Melanocyte of skin (primary cell): ENCODE measurements around the gene SP4. TPM values are rescaled to one million over a fixed set of nuclear protein-coding genes. Genes with fewer than 3 reads are reported as not detected.

Experiments
- small RNA-seq, 2 donors: library from RNA; depleted of rRNA; stranded (forward); fragments of <200 nt; gene quantifications; one replicate each; pipeline ENCODE3, GENCODE V24; 2012
- total RNA-seq, 2 donors: library from RNA; depleted of rRNA; stranded (reverse); fragments of >200 nt; gene quantifications; 2 replicates each; pipeline ENCODE4 v1.2.3, GENCODE V29; 2012

Gene SP4
- 1 to 10 TPM; 2.4 to 3.0 TPM for total RNA-seq

GRCh38 chr7:21427871-21428658 lies at the start of gene SP4:
SP4 (plus strand) TSS chr7:21428083; CDS start chr7:21428252, 169 bp downstream.

GRCh38 chr7:21542891-21543527 lies 115.1 kb downstream of the SP4 start, which contains the start of gene DNAH11:
DNAH11 (plus strand) TSS chr7:21543039; CDS start chr7:21543246, 207 bp downstream.

Small RNA genes lying within 50 kb of the gene (small RNA-seq; reads per million reads assigned to genes)
- gene MIR1183 (0 reads per million in 2 donors), gene RNU1-15P (0 reads per million in 2 donors)

Other genes starting within 250 kb of the SP4 start
- under 1 TPM in 1 of 2 donors, not detected in 1; under 0.01 TPM for gene DNAH11, start 115.0 kb downstream of the SP4 start, total RNA-seq